Measurements from ENCODE around the gene NFATC3.

DNA sequence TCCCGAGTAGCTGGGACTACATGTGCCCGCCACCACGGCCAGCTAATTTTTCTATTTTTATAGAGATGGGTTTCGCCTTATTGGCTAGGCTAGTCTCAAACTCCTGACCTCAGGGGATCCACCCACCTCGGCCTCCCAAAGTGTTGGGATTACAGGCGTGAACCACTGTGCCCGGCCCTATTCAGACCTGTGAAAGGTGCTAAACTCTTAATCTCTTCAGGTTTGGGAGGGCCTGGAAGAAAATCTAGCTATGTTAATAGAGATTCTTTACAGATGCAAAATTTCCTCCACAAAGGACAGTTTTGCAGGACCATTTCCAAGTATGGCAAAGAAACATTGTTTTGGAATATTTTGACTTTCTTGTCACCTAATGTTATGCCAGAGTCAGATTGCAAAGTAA lies 156.9 kb downstream of the NFATC3 start:
- TF ChIP-seq, protein P1, sequence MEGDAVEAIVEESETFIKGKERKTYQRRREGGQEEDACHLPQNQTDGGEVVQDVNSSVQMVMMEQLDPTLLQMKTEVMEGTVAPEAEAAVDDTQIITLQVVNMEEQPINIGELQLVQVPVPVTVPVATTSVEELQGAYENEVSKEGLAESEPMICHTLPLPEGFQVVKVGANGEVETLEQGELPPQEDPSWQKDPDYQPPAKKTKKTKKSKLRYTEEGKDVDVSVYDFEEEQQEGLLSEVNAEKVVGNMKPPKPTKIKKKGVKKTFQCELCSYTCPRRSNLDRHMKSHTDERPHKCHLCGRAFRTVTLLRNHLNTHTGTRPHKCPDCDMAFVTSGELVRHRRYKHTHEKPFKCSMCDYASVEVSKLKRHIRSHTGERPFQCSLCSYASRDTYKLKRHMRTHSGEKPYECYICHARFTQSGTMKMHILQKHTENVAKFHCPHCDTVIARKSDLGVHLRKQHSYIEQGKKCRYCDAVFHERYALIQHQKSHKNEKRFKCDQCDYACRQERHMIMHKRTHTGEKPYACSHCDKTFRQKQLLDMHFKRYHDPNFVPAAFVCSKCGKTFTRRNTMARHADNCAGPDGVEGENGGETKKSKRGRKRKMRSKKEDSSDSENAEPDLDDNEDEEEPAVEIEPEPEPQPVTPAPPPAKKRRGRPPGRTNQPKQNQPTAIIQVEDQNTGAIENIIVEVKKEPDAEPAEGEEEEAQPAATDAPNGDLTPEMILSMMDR (conservative IDR thresholded peaks at IDR 0.05) = no peak
- no peak for TF ChIP-seq EZH2 (IDR thresholded peaks at IDR 0.05; ENCODE audit: low read depth)

Measured in PC-9 (cell line).